ENCODE results near the gene TAX1BP3.

TAX1BP3 gene

DNA sequence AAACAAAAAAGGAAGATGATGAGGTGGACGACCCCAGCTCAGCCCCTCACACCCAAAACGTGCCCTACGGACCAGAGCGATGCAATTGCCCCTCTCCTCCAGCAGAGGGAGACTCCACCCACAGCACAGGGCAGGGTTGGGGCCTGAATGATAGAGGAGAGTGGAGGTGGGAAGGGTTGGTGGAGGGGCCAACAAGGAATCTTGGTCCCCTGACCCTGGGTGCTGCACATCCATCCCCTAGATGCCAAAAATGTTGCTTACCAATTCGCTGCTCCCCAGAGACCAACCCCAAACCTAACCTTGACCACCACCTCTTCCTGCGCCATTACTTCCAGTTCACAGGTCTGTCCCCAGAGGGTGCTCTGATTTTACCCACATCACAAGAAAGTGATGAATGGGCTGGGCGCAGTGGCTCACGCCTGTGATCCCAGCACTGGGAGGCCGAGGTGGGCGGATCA, 14.7 kb upstream of the TAX1BP3 start (continued):
- no peak for TF ChIP-seq MYNN (tag by site-specific recombination; IDR thresholded peaks at IDR 0.05; ENCODE audit: borderline replicate concordance)

- CTCF ChIA-PET = interaction anchor here (0.6 to 1.7 kb wide), 8 partner anchors 9 to 56 kb away, joined by 3 to 19 read pairs (median 4); partner anchors contain the start of gene P2RX5
- Histone ChIP-seq H3K4me1 (ENCODE audit: control insufficient read depth, insufficient read depth, low read length) (no peaks in the 10 kb centered on the region), H3K4me3 (ENCODE audit: low read depth, low read length) (no peak overlapping the region), H3K9me3 (ENCODE audit: control insufficient read depth, insufficient read depth, low read depth, low read length) (no peaks in the 10 kb centered on the region), H3K27ac (ENCODE audit: extremely low read depth, low read depth, low read length) (no peak overlapping the region), H3K36me3 (ENCODE audit: control insufficient read depth in 2 of 2, insufficient read depth in 1 of 2, low read length in 2 of 2) (no peaks in the 10 kb centered on the region)
- POLR2A ChIA-PET = interaction anchor here (0.5 kb wide), 1 partner anchor 47 kb away, joined by 3 read pairs; no protein-coding TSS in a partner anchor
- TF ChIP-seq ZNF341 (tag by site-specific recombination; IDR thresholded peaks at IDR 0.05; ENCODE audit: low read depth) (no peak), ZNF394 (tag by site-specific recombination; IDR thresholded peaks at IDR 0.05; ENCODE audit: borderline replicate concordance) (no peak), ZNF629 (tag by site-specific recombination; IDR thresholded peaks at IDR 0.05) (no peak), ZNF600 (tag by site-specific recombination; IDR thresholded peaks at IDR 0.05) (no peak), ZNF18 (tag by site-specific recombination; IDR thresholded peaks at IDR 0.05) (no peak), PRDM2 (tag by site-specific recombination; IDR thresholded peaks at IDR 0.05; ENCODE audit: borderline replicate concordance) (no peak), ZNF214 (tag by site-specific recombination; IDR thresholded peaks at IDR 0.05; ENCODE audit: borderline replicate concordance) (no peak), SETDB1 (IDR thresholded peaks at IDR 0.05; ENCODE audit: insufficient read length, low read length) (no peak), ZNF658 (tag by site-specific recombination; IDR thresholded peaks at IDR 0.05) (no peak), ZNF654 (tag by site-specific recombination; IDR thresholded peaks at IDR 0.05; ENCODE audit: low read depth) (no peak), ZNF239 (tag by site-specific recombination; IDR thresholded peaks at IDR 0.05) (no peak), KLF7 (tag by site-specific recombination; IDR thresholded peaks at IDR 0.05; ENCODE audit: borderline replicate concordance) (no peak), ATF2 (tag by site-specific recombination; IDR thresholded peaks at IDR 0.05; ENCODE audit: low read depth) (no peak)
- TF ChIP-seq, protein P1, sequence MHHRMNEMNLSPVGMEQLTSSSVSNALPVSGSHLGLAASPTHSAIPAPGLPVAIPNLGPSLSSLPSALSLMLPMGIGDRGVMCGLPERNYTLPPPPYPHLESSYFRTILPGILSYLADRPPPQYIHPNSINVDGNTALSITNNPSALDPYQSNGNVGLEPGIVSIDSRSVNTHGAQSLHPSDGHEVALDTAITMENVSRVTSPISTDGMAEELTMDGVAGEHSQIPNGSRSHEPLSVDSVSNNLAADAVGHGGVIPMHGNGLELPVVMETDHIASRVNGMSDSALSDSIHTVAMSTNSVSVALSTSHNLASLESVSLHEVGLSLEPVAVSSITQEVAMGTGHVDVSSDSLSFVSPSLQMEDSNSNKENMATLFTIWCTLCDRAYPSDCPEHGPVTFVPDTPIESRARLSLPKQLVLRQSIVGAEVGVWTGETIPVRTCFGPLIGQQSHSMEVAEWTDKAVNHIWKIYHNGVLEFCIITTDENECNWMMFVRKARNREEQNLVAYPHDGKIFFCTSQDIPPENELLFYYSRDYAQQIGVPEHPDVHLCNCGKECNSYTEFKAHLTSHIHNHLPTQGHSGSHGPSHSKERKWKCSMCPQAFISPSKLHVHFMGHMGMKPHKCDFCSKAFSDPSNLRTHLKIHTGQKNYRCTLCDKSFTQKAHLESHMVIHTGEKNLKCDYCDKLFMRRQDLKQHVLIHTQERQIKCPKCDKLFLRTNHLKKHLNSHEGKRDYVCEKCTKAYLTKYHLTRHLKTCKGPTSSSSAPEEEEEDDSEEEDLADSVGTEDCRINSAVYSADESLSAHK (tag by site-specific recombination; IDR thresholded peaks at IDR 0.05) = no peak
- TF ChIP-seq, protein P2, sequence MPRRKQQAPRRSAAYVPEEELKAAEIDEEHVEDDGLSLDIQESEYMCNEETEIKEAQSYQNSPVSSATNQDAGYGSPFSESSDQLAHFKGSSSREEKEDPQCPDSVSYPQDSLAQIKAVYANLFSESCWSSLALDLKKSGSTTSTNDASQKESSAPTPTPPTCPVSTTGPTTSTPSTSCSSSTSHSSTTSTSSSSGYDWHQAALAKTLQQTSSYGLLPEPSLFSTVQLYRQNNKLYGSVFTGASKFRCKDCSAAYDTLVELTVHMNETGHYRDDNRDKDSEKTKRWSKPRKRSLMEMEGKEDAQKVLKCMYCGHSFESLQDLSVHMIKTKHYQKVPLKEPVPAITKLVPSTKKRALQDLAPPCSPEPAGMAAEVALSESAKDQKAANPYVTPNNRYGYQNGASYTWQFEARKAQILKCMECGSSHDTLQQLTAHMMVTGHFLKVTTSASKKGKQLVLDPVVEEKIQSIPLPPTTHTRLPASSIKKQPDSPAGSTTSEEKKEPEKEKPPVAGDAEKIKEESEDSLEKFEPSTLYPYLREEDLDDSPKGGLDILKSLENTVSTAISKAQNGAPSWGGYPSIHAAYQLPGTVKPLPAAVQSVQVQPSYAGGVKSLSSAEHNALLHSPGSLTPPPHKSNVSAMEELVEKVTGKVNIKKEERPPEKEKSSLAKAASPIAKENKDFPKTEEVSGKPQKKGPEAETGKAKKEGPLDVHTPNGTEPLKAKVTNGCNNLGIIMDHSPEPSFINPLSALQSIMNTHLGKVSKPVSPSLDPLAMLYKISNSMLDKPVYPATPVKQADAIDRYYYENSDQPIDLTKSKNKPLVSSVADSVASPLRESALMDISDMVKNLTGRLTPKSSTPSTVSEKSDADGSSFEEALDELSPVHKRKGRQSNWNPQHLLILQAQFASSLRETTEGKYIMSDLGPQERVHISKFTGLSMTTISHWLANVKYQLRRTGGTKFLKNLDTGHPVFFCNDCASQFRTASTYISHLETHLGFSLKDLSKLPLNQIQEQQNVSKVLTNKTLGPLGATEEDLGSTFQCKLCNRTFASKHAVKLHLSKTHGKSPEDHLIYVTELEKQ (tag by site-specific recombination; IDR thresholded peaks at IDR 0.05; ENCODE audit: borderline replicate concordance) = no peak
- TF ChIP-seq, protein P3, sequence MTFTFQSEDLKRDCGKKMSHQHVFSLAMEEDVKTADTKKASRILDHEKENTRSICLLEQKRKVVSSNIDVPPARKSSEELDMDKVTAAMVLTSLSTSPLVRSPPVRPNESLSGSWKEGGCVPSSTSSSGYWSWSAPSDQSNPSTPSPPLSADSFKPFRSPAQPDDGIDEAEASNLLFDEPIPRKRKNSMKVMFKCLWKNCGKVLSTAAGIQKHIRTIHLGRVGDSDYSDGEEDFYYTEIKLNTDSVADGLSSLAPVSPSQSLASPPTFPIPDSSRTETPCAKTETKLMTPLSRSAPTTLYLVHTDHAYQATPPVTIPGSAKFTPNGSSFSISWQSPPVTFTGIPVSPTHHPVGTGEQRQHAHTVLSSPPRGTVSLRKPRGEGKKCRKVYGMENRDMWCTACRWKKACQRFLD (tag by site-specific recombination; IDR thresholded peaks at IDR 0.05) = no peak
These were observed 13.7 kb upstream of the TAX1BP3 start for GRCh38 chr17:3682033-3682432.

All from HEK293 (cell line).